ENCODE results near the gene C2orf92.

GRCh38 chr2:97728091-97728731 lies 58.7 kb downstream of the C2orf92 start:
- TF ChIP-seq POLR2AphosphoS5 (IDR thresholded peaks at IDR 0.05) = no peak
- no peak for TF ChIP-seq RAD21 (conservative IDR thresholded peaks at IDR 0.05)
- TF ChIP-seq EP300 (conservative IDR thresholded peaks at IDR 0.05; ENCODE audit: poor library complexity, severe bottlenecking) = no peak
- no peak for TF ChIP-seq EZH2 (IDR thresholded peaks at IDR 0.05; ENCODE audit: borderline replicate concordance, insufficient read depth, low read length, poor library complexity, severe bottlenecking)
- TF ChIP-seq CTCF (IDR thresholded peaks at IDR 0.05; ENCODE audit: poor library complexity, severe bottlenecking) = no peak
- no peak for TF ChIP-seq REST (IDR thresholded peaks at IDR 0.05; ENCODE audit: borderline replicate concordance)
- no peak for TF ChIP-seq SMC3 (conservative IDR thresholded peaks at IDR 0.05; ENCODE audit: poor library complexity)
- TF ChIP-seq TAF1 (IDR thresholded peaks at IDR 0.05; ENCODE audit: low read depth) = no peak
- TF ChIP-seq MXI1 (conservative IDR thresholded peaks at IDR 0.05; ENCODE audit: poor library complexity, severe bottlenecking) = no peak
